HepG2 (cell line): Measurements from ENCODE around the gene TOP1. TPM values are rescaled to one million over a fixed set of nuclear protein-coding genes. Genes with fewer than 3 reads are reported as not detected.

Source experiments
- ATAD3A ChIP-seq: sonication (generic); formaldehyde crosslinking; IDR thresholded peaks from 2 replicates; pipeline ENCODE4 v1.4.0; 2020; ENCODE audit warnings: missing genetic modification reagents
- BRCA1 ChIP-seq: sonication (generic); formaldehyde crosslinking; IDR thresholded peaks from 2 replicates; pipeline ENCODE4 v1.4.0; 2020; ENCODE audit warnings: missing genetic modification reagents
- ETV5 ChIP-seq: IDR thresholded peaks from 2 replicates; pipeline ENCODE4 v1.6.1; 2018; ENCODE audit warnings: missing biosample characterization, missing genetic modification reagents, inconsistent platforms, borderline replicate concordance
- HOXA7 ChIP-seq: sonication (generic); formaldehyde crosslinking; IDR thresholded peaks from 2 replicates; pipeline ENCODE4 v1.8.1; 2022; ENCODE audit warnings: mild to moderate bottlenecking, missing genetic modification reagents, moderate library complexity
- MLLT10 ChIP-seq: sonication (generic); formaldehyde crosslinking; IDR thresholded peaks from 2 replicates; pipeline ENCODE4 v1.4.0; 2020; ENCODE audit warnings: missing genetic modification reagents
- NR1H2 ChIP-seq: sonication (generic); formaldehyde crosslinking; IDR thresholded peaks from 2 replicates; pipeline ENCODE4 v1.8.1; 2022; ENCODE audit warnings: low read depth, missing genetic modification reagents, borderline replicate concordance
- RXRB ChIP-seq: IDR thresholded peaks from 2 replicates; pipeline ENCODE4 v1.6.1; 2016; ENCODE audit warnings: borderline replicate concordance, missing genetic modification reagents, missing compliant biosample characterization
- SMARCC2 ChIP-seq: fragments of 450-650 bp; IDR thresholded peaks from 2 replicates; pipeline ENCODE4 v1.6.1; 2017; ENCODE audit warnings: antibody characterized with exemption, mild to moderate bottlenecking
- SYNCRIP ChIP-seq: fragments of 200-400 bp; formaldehyde crosslinking; IDR thresholded peaks from 2 replicates; pipeline ENCODE4 v1.6.1; 2018; ENCODE audit warnings: mild to moderate bottlenecking, low read depth, low read length; ENCODE audit not compliant: insufficient read depth
- TARDBP ChIP-seq: sonication (generic); formaldehyde crosslinking; IDR thresholded peaks from 2 replicates; pipeline ENCODE4 v1.8.0; 2022; ENCODE audit warnings: mild to moderate bottlenecking, missing genetic modification reagents
- TEAD3 ChIP-seq: optimal IDR thresholded peaks from 2 replicates; pipeline ENCODE3; 2016; ENCODE audit warnings: borderline replicate concordance
- YEATS4 ChIP-seq: sonication (generic); formaldehyde crosslinking; IDR thresholded peaks from 2 replicates; pipeline ENCODE4 v1.4.0; 2020; ENCODE audit warnings: missing genetic modification reagents, borderline replicate concordance
- ZNF331 ChIP-seq: sonication (generic); formaldehyde crosslinking; IDR thresholded peaks from 2 replicates; pipeline ENCODE4 v1.4.0; 2020; ENCODE audit warnings: missing genetic modification reagents
- ZNF567 ChIP-seq: sonication (generic); formaldehyde crosslinking; IDR thresholded peaks from 2 replicates; pipeline ENCODE4 v1.8.1; 2023; ENCODE audit warnings: mild to moderate bottlenecking, missing genetic modification reagents, borderline replicate concordance
- ZNF670 ChIP-seq: sonication (generic); formaldehyde crosslinking; IDR thresholded peaks from 2 replicates; pipeline ENCODE4 v1.8.0; 2022; ENCODE audit warnings: mild to moderate bottlenecking, missing genetic modification reagents, borderline replicate concordance
- ZNF773 ChIP-seq: sonication (generic); formaldehyde crosslinking; IDR thresholded peaks from 2 replicates; pipeline ENCODE4 v1.4.0; 2020; ENCODE audit warnings: missing genetic modification reagents, borderline replicate concordance
- ZNF879 ChIP-seq: sonication (generic); formaldehyde crosslinking; IDR thresholded peaks from 2 replicates; pipeline ENCODE4 v1.8.1; 2023; ENCODE audit warnings: missing genetic modification reagents
- polyA plus RNA-seq, 8 experiments: library from polyadenylated mRNA; depleted of rRNA in 3 of 8; stranded (reverse) in 7 of 8; unstranded in 1 of 8; fragments of >200 nt; fragmentation: Illumina TruSeq in 4 of 8; extraction: Trizol in 4 of 8; gene quantifications; 2 replicates each; pipeline versions ENCODE4 v1.2.1 to v1.2.3, GENCODE V29; 2011 to 2016; ENCODE audit warnings: low read depth in 4 of 8, missing spikeins in 1 of 8, mixed read lengths in 1 of 8; ENCODE audit not compliant: insufficient read depth in 1 of 8
- total RNA-seq, 5 experiments: library from RNA; depleted of rRNA; stranded (reverse); fragments of >200 nt; fragmentation: Illumina TruSeq; extraction: Trizol; gene quantifications; 2 replicates each; pipeline ENCODE4 v1.2.3, GENCODE V29; 2016; ENCODE audit warnings: low read depth in 1 of 5
- TF ChIP-seq, protein P1 (sequence below): sonication (generic); formaldehyde crosslinking; conservative IDR thresholded peaks from 2 replicates; pipeline ENCODE4 v1.4.0; 2020; ENCODE audit warnings: missing genetic modification reagents
- TF ChIP-seq, protein P2 (sequence below): sonication (generic); formaldehyde crosslinking; IDR thresholded peaks from 2 replicates; pipeline ENCODE4 v1.8.1; 2023; ENCODE audit warnings: mild to moderate bottlenecking, missing genetic modification reagents, borderline replicate concordance
- TF ChIP-seq, protein P3 (sequence below): sonication (generic); formaldehyde crosslinking; IDR thresholded peaks from 2 replicates; pipeline ENCODE4 v1.5.1; 2020; ENCODE audit warnings: missing genetic modification reagents, mild to moderate bottlenecking, borderline replicate concordance
- TF ChIP-seq, protein P4 (sequence below): IDR thresholded peaks from 2 replicates; pipeline ENCODE4 v1.6.1; 2016; ENCODE audit warnings: low read depth
- TF ChIP-seq, protein P5 (sequence below): sonication (generic); formaldehyde crosslinking; IDR thresholded peaks from 2 replicates; pipeline ENCODE4 v1.4.0; 2020; ENCODE audit warnings: missing genetic modification reagents, low read depth, mild to moderate bottlenecking, borderline replicate concordance

The TOP1 gene
- total and polyA plus RNA-seq, 2 of the 13 experiments (the other 11 are each of a cell fraction or from before 2014, with no cell fraction given) = 10.2 to 19.4 TPM

DNA sequence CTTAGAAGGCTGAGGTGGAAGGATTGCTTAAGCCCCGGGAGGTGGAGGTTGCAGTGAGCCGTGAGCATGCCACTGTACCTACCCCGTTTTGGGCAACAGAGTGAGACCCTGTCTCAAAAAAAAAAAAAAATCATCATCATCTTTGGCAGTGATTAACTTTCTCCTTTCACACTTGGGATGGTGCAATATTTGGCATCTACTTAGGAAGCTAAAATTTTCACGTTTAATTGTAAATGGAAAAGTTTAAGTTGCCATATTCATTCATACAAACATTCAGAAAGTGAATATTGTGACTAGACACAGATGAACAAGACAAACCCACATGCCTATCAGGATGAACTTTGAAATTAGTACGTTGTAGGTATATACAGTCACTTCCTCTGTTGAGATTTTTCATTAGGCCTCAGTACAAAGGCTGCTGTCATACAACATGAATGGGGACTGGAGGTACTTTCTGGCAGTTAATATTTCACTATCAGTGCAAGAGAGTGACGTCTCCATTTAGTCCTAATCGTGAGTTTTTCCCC is 10.3 kb downstream of the TOP1 start (continued):
- TF ChIP-seq, protein P1, sequence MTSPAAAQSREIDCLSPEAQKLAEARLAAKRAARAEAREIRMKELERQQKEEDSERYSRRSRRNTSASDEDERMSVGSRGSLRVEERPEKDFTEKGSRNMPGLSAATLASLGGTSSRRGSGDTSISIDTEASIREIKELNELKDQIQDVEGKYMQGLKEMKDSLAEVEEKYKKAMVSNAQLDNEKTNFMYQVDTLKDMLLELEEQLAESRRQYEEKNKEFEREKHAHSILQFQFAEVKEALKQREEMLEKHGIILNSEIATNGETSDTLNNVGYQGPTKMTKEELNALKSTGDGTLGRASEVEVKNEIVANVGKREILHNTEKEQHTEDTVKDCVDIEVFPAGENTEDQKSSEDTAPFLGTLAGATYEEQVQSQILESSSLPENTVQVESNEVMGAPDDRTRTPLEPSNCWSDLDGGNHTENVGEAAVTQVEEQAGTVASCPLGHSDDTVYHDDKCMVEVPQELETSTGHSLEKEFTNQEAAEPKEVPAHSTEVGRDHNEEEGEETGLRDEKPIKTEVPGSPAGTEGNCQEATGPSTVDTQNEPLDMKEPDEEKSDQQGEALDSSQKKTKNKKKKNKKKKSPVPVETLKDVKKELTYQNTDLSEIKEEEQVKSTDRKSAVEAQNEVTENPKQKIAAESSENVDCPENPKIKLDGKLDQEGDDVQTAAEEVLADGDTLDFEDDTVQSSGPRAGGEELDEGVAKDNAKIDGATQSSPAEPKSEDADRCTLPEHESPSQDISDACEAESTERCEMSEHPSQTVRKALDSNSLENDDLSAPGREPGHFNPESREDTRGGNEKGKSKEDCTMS = no peak
- TF ChIP-seq RXRB (CRISPR knock-in tag) (peak; percentile 77), ZNF879 (CRISPR knock-in tag) (no peak), TEAD3 (CRISPR knock-in tag) (no peak), ZNF567 (CRISPR knock-in tag) (no peak), ZNF331 (CRISPR knock-in tag) (0 out of 2 replicates have a peak, but pooled peaks have one; percentile 20), HOXA7 (CRISPR knock-in tag) (no peak), ATAD3A (no peak), BRCA1 (no peak), ETV5 (peak; percentile 82), SYNCRIP (no peak), YEATS4 (CRISPR knock-in tag) (peak; percentile 85; the same call in 1 of the 2 replicates), SMARCC2 (no peak), TARDBP (peak; percentile 82), NR1H2 (CRISPR knock-in tag) (no peak), MLLT10 (no peak), ZNF773 (CRISPR knock-in tag) (no peak), ZNF670 (CRISPR knock-in tag) (no peak; the same call in 1 of the 2 replicates)
- TF ChIP-seq, protein P2, sequence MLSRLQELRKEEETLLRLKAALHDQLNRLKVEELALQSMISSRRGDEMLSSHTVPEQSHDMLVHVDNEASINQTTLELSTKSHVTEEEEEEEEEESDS = no peak
- TF ChIP-seq, protein P3, sequence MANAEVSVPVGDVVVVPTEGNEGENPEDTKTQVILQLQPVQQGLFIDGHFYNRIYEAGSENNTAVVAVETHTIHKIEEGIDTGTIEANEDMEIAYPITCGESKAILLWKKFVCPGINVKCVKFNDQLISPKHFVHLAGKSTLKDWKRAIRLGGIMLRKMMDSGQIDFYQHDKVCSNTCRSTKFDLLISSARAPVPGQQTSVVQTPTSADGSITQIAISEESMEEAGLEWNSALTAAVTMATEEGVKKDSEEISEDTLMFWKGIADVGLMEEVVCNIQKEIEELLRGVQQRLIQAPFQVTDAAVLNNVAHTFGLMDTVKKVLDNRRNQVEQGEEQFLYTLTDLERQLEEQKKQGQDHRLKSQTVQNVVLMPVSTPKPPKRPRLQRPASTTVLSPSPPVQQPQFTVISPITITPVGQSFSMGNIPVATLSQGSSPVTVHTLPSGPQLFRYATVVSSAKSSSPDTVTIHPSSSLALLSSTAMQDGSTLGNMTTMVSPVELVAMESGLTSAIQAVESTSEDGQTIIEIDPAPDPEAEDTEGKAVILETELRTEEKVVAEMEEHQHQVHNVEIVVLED (CRISPR knock-in tag) = peak; percentile 47; the same call in 1 of the 2 replicates
- TF ChIP-seq, protein P4, sequence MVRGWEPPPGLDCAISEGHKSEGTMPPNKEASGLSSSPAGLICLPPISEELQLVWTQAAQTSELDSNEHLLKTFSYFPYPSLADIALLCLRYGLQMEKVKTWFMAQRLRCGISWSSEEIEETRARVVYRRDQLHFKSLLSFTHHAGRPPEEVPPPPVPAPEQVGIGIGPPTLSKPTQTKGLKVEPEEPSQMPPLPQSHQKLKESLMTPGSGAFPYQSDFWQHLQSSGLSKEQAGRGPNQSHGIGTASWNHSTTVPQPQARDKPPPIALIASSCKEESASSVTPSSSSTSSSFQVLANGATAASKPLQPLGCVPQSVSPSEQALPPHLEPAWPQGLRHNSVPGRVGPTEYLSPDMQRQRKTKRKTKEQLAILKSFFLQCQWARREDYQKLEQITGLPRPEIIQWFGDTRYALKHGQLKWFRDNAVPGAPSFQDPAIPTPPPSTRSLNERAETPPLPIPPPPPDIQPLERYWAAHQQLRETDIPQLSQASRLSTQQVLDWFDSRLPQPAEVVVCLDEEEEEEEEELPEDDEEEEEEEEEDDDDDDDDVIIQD (CRISPR knock-in tag) = peak; percentile 86
- TF ChIP-seq, protein P5, sequence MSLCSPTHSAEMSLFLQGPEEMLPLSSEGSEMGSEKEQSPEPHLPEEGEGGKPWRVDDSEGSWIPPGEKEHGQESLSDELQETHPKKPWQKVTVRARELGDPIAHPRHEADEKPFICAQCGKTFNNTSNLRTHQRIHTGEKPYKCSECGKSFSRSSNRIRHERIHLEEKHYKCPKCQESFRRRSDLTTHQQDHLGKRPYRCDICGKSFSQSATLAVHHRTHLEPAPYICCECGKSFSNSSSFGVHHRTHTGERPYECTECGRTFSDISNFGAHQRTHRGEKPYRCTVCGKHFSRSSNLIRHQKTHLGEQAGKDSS (CRISPR knock-in tag) = peak; percentile 32; the same call in 1 of the 2 replicates
